ENCODE data around the gene MRPL44. TPM values are rescaled to one million over a fixed set of nuclear protein-coding genes. Genes with fewer than 3 reads are reported as not detected.

MRPL44 gene
- total and polyA plus RNA-seq, 2 of the 13 experiments (the other 11 are each of a cell fraction or from before 2014, with no cell fraction given): 38.4 to 78.0 TPM

DNA sequence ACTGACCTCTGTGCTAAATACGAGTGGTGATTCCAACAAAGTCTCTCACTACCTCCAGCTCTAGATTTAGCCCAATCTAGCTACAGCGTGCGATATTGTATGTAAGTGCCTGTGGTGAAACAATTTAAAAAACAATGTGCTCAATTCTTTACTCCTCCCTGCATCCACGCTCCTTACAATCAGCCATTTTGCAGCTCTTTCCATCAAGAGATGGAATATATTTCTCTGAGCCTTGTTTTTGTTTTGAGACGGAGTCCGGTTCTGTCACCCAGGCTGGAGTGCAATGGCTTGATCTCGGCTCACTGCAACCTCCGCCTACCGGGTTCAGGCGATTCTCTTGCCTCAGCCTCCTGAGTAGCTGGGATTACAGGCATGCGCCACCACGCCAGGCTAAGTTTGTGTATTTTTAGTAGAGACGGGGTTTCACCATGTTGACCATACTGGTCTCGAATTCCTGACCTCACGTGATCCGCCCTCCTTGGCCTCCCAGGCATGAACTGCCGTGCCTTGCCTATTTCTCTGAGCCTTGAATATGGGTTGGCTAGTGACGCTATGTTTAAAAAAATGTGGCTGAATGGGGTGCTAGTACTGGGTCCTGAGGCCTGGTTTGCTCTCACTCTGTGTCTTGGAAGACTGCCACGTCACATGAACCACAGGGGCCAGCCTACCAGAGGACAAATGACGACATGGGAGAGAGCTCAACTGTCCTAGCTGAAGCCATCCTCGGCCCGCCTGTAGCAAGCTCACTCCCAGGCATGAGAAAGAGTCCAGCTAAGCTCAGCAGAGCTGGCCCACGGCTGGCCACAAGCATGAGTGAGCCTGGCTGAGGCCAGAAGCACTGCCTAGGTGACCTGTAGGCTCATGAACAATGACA is 26.9 kb upstream of the MRPL44 start (continued):
- TF ChIP-seq, protein P1, sequence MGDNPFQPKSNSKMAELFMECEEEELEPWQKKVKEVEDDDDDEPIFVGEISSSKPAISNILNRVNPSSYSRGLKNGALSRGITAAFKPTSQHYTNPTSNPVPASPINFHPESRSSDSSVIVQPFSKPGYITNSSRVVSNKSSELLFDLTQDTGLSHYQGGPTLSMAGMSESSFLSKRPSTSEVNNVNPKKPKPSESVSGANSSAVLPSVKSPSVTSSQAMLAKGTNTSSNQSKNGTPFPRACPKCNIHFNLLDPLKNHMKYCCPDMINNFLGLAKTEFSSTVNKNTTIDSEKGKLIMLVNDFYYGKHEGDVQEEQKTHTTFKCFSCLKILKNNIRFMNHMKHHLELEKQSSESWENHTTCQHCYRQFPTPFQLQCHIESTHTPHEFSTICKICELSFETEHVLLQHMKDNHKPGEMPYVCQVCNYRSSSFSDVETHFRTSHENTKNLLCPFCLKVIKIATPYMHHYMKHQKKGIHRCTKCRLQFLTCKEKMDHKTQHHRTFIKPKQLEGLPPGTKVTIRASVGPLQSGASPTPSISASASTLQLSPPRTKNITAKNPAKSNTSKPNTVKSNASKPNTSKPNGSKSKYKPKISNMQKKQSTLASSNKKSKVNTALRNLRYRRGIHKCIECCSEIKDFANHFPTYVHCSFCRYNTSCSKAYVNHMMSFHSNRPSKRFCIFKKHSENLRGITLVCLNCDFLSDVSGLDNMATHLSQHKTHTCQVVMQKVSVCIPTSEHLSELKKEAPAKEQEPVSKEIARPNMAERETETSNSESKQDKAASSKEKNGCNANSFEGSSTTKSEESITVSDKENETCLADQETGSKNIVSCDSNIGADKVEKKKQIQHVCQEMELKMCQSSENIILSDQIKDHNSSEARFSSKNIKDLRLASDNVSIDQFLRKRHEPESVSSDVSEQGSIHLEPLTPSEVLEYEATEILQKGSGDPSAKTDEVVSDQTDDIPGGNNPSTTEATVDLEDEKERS (CRISPR knock-in tag; IDR thresholded peaks at IDR 0.05): peak; percentile 99
- peak; percentile 94 for TF ChIP-seq SALL1 (CRISPR knock-in tag; IDR thresholded peaks at IDR 0.05)
- TF ChIP-seq ZMYM2 (CRISPR knock-in tag; IDR thresholded peaks at IDR 0.05): peak; percentile 94
- TF ChIP-seq BCL6 (CRISPR knock-in tag; IDR thresholded peaks at IDR 0.05): peak; percentile 3; the same call in 1 of the 2 replicates
- TF ChIP-seq, protein P2, sequence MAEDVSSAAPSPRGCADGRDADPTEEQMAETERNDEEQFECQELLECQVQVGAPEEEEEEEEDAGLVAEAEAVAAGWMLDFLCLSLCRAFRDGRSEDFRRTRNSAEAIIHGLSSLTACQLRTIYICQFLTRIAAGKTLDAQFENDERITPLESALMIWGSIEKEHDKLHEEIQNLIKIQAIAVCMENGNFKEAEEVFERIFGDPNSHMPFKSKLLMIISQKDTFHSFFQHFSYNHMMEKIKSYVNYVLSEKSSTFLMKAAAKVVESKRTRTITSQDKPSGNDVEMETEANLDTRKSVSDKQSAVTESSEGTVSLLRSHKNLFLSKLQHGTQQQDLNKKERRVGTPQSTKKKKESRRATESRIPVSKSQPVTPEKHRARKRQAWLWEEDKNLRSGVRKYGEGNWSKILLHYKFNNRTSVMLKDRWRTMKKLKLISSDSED (CRISPR knock-in tag; IDR thresholded peaks at IDR 0.05): no peak
- peak; percentile 38 for TF ChIP-seq SMC3 (IDR thresholded peaks at IDR 0.05; ENCODE audit: low read length)
- TF ChIP-seq EHMT2 (IDR thresholded peaks at IDR 0.05; ENCODE audit: borderline replicate concordance, low read depth, low read length): peak; percentile 77; the same call in 1 of the 2 replicates
- TF ChIP-seq KMT2B (CRISPR knock-in tag; IDR thresholded peaks at IDR 0.05): peak; percentile 67; the same call in 1 of the 2 replicates
- 0 out of 2 replicates have a peak, but pooled peaks have one; percentile 65 for TF ChIP-seq ZNF547 (CRISPR knock-in tag; IDR thresholded peaks at IDR 0.05)
- TF ChIP-seq ZNF563 (CRISPR knock-in tag; IDR thresholded peaks at IDR 0.05): peak; percentile 86
- no peak for TF ChIP-seq ZNF207 (IDR thresholded peaks at IDR 0.05; ENCODE audit: borderline replicate concordance)
- TF ChIP-seq, protein P3, sequence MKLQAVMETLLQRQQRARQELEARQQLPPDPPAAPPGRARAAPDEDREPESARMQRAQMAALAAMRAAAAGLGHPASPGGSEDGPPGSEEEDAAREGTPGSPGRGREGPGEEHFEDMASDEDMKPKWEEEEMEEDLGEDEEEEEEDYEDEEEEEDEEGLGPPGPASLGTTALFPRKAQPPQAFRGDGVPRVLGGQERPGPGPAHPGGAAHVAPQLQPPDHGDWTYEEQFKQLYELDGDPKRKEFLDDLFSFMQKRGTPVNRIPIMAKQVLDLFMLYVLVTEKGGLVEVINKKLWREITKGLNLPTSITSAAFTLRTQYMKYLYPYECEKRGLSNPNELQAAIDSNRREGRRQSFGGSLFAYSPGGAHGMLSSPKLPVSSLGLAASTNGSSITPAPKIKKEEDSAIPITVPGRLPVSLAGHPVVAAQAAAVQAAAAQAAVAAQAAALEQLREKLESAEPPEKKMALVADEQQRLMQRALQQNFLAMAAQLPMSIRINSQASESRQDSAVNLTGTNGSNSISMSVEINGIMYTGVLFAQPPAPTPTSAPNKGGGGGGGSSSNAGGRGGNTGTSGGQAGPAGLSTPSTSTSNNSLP (IDR thresholded peaks at IDR 0.05; ENCODE audit: low read depth, low read length): peak; percentile 31; the same call in 1 of the 2 replicates
- peak; percentile 72 for TF ChIP-seq PHF8 (CRISPR knock-in tag; IDR thresholded peaks at IDR 0.05)
- peak; percentile 82; the same call in 1 of the 2 replicates for TF ChIP-seq ZZZ3 (CRISPR knock-in tag; IDR thresholded peaks at IDR 0.05; ENCODE audit: borderline replicate concordance)
- no peak; the same call in 1 of the 2 replicates for TF ChIP-seq NFIC (IDR thresholded peaks at IDR 0.05; ENCODE audit: low read length)
- TF ChIP-seq BRD4 (CRISPR knock-in tag; IDR thresholded peaks at IDR 0.05): peak; percentile 44
- TF ChIP-seq HNF4A (CRISPR knock-in tag; IDR thresholded peaks at IDR 0.05): peak; percentile 41; the same call in 1 of the 2 replicates
- no peak for TF ChIP-seq ZSCAN30 (CRISPR knock-in tag; IDR thresholded peaks at IDR 0.05)
- peak; percentile 91; the same call in 1 of the 2 replicates for TF ChIP-seq DNMT3B (CRISPR knock-in tag; conservative IDR thresholded peaks at IDR 0.05)
- peak; percentile 14; the same call in 1 of the 2 replicates for TF ChIP-seq KDM6A (CRISPR knock-in tag; IDR thresholded peaks at IDR 0.05; ENCODE audit: low read depth)
- 0 out of 2 replicates have a peak, but pooled peaks have one; percentile 56 for TF ChIP-seq ZNF256 (CRISPR knock-in tag; conservative IDR thresholded peaks at IDR 0.05)
- TF ChIP-seq KDM5A (IDR thresholded peaks at IDR 0.05; ENCODE audit: borderline replicate concordance, low read length): no peak; the same call in 1 of the 2 replicates
- 0 out of 2 replicates have a peak, but pooled peaks have one; percentile 45 for TF ChIP-seq ZBTB7A (CRISPR knock-in tag; IDR thresholded peaks at IDR 0.05)

Measured in HepG2 (cell line).